ENCODE measurements around the gene VTN. TPM values are rescaled to one million over a fixed set of nuclear protein-coding genes. Genes with fewer than 3 reads are reported as not detected.

Gene VTN
- total RNA-seq, 1 donor from 2014 or later, result 424 TPM

- DNase-seq (ENCODE audit: low spot score), result no peak
Observed at GRCh38 chr17:28320215-28321061, 49.7 kb downstream of the VTN start.

GRCh38 chr17:28319598-28319935, 50.5 kb downstream of the VTN start:
- DNase-seq (ENCODE audit: low spot score), result no peak

DNA sequence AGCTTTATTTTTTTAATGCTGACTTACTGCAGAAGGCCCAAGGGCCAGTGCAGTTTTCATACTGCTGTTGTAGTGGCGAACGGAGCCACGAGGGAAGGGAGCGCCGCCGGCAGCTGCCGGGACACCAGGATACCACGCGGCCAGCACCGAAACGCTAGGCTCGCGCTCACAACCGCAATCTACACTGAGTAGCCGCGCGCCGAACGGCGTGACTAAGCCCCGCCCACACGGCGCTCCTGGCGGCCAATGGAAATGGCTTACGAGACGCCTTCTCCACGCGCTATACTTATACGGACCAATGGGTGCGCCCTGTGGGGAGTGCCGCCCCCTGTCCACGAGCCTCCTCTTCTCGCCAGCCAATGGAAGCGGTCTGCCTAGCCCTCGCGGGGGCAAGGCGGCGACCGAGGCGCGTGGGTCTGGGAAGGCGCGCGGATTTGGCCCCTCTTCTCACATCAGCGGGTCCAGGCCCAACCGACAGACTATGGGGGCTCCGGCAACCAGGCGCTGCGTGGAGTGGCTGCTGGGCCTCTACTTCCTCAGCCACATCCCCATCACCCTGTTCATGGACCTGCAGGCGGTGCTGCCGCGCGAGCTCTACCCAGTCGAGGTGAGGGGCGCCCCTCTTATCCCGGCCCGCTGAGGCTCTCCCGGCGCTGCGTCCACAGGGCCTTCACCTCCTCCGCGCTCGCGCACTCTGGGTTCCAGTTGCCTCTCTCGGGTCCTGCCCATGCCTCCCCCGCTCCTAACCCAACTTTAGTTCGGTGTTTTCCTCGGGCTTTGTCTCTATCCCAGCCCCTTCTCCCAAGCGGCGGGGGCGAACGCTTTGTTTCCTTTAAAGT, 51.1 kb downstream of the VTN start, which contains the start of gene TMEM97:
Gene TMEM97 (plus strand): TSS at position 442 of the 839 bp plus-strand sequence. CDS start 40 bp downstream, at position 482.
- peak; percentile 97 for DNase-seq (ENCODE audit: low spot score)

DNA sequence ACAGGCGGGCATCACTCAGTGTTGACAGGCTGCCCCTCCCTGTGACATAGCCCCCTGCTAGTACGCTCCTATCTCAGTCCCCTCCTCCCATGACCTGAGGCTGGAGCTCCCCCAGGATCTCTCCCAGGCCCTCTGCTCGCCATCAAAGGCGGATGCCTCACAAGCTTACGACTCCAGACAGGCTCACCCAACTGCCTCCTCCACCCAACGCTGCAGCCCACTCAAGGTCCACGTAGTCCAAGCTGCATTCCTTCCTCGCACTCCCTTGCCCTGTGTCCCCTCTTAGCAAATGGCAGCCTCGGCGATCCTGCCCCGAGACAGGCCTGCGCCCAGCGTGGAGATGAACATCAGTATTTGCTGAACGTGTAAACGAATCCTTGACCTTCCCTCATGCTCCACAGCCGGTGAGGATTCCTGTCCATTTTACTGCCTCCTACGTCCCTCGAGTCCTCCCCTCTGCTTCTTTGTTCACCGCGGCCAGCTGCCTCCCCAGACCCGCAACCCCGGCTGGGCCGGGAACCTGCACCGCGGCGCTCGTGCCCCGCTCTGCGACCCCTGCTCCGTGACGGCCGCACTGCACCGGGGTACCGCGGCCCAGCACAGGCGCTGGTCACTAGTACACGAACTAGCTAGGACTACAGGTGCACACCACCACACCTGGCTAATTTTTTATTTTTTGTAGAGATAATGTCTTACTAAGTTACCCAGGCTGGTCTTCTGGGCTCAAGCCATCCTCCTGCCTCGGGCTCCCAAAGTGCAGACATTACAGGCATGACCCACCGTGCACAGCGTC, 51.9 kb downstream of the VTN start:
- DNase-seq (ENCODE audit: low spot score), result no peak

Other genes with a start within 250 kb of the VTN start
- gene TMEM97, start 51.1 kb downstream of the VTN start, total RNA-seq, result 65.7 TPM
- gene IFT20, start 34.8 kb downstream of the VTN start, total RNA-seq, result 50.1 TPM
- gene TNFAIP1, start 34.5 kb downstream of the VTN start, total RNA-seq, result 60.2 TPM
- 88.8 TPM for gene POLDIP2, start 12.8 kb downstream of the VTN start, total RNA-seq
- not detected for gene SEBOX, start 5.1 kb downstream of the VTN start, total RNA-seq
- 27.8 TPM for gene SARM1, start 1.4 kb upstream of the VTN start, total RNA-seq
- 46.2 TPM for gene SLC46A1, start 35.9 kb upstream of the VTN start, total RNA-seq
- 55.0 TPM for gene SLC13A2, start 103.3 kb upstream of the VTN start, total RNA-seq
- 0.06 TPM for gene FOXN1, start 136.0 kb upstream of the VTN start, total RNA-seq
- 44.0 TPM for gene UNC119, start 182.3 kb upstream of the VTN start, total RNA-seq
- gene PIGS, start 201.2 kb upstream of the VTN start, total RNA-seq, result 65.9 TPM
- gene ALDOC, start 206.6 kb upstream of the VTN start, total RNA-seq, result 39.8 TPM
- 6.4 TPM for gene SPAG5, start 228.7 kb upstream of the VTN start, total RNA-seq
- gene RSKR, start 243.9 kb upstream of the VTN start, total RNA-seq, result 9.0 TPM

All from mucosa of gallbladder (tissue), 1 donor.